IMR-90 (cell line): ENCODE measurements around the gene TGFB3. TPM values are rescaled to one million over a fixed set of nuclear protein-coding genes. Genes with fewer than 3 reads are reported as not detected.

Experiments
- ATAC-seq: fragments of 200-7000 bp; cut with Tn5 transposase; 2 replicates; pipeline ENCODE4 v1.9.1; 2020; ENCODE audit warnings: low read depth, mild to moderate bottlenecking, moderate library complexity
- BruUV-seq: library from RNA; stranded (reverse); fragments of 400-500 nt; replicated peaks from 2 replicates; lab custom pipeline; 2021; lab: Mats Ljungman, UMichigan
- CTCF ChIA-PET: fragments of 300-600 bp; formaldehyde crosslinking; extraction: SDS; loops from one replicate; lab custom pipeline; 2021; ENCODE audit warnings: antibody characterized with exemption; lab: Yijun Ruan, JAX
- POLR2A ChIA-PET: fragments of 300-600 bp; sonication (Branson Sonifier 250); formaldehyde crosslinking; loops from one replicate; lab custom pipeline; 2022; ENCODE audit warnings: antibody characterized with exemption; ENCODE audit not compliant: unreplicated experiment; lab: Charles Lee
- DNase-seq: peaks from one replicate; pipeline ENCODE4 v3.0.0; 2013
- H2AFZ ChIP-seq: replicated peaks from 2 replicates; pipeline ENCODE3; 2013; ENCODE audit warnings: low read length, mild to moderate bottlenecking; ENCODE audit not compliant: poor library complexity
- H2AK5ac ChIP-seq: 2 replicates; pipeline ENCODE4 v1.6.1; 2013; ENCODE audit warnings: low read depth, low read length, inconsistent platforms
- H2AK9ac ChIP-seq: replicated peaks from 2 replicates; pipeline ENCODE3; 2013; ENCODE audit warnings: mild to moderate bottlenecking, low read depth, low read length, moderate library complexity; ENCODE audit not compliant: poor library complexity
- H2BK120ac ChIP-seq: 2 replicates; pipeline ENCODE4 v1.6.1; 2013; ENCODE audit warnings: low read depth, low read length, inconsistent platforms
- H2BK15ac ChIP-seq: 3 replicates; pipeline ENCODE4 v1.6.1; 2013; ENCODE audit warnings: low read depth, low read length, inconsistent platforms
- H2BK20ac ChIP-seq: 2 replicates; pipeline ENCODE4 v1.6.1; 2013; ENCODE audit warnings: low read depth, mild to moderate bottlenecking, inconsistent platforms, low read length, moderate library complexity
- H2BK5ac ChIP-seq: 2 replicates; pipeline ENCODE4 v1.6.1; 2013; ENCODE audit warnings: mild to moderate bottlenecking, low read depth, low read length, inconsistent platforms; ENCODE audit not compliant: poor library complexity, severe bottlenecking
- H3K14ac ChIP-seq: replicated peaks from 2 replicates; pipeline ENCODE4 v1.6.1; 2013; ENCODE audit warnings: low read depth, low read length, inconsistent platforms
- H3K18ac ChIP-seq: 2 replicates; pipeline ENCODE4 v1.6.1; 2013; ENCODE audit warnings: low read depth, low read length, control low read depth
- H3K23ac ChIP-seq: 2 replicates; pipeline ENCODE4 v1.6.1; 2013; ENCODE audit warnings: low read depth, low read length, inconsistent platforms
- H3K27ac ChIP-seq: 2 replicates; pipeline ENCODE4 v1.5.1; 2013; ENCODE audit warnings: mild to moderate bottlenecking, control low read depth, low read length; ENCODE audit not compliant: insufficient read depth
- H3K27me3 ChIP-seq: 2 replicates; pipeline ENCODE4 v1.6.1; 2013; ENCODE audit warnings: low read length; ENCODE audit not compliant: control insufficient read depth, insufficient read depth
- H3K36me3 ChIP-seq: 2 replicates; pipeline ENCODE4 v1.6.1; 2013; ENCODE audit warnings: low read length, mixed read lengths; ENCODE audit not compliant: control insufficient read depth, insufficient read depth
- H3K4ac ChIP-seq: 2 replicates; pipeline ENCODE4 v1.6.1; 2013; ENCODE audit warnings: low read depth, low read length, inconsistent platforms
- H3K4me1 ChIP-seq: 2 replicates; pipeline ENCODE4 v1.6.1; 2013; ENCODE audit warnings: low read length, mixed read lengths; ENCODE audit not compliant: control insufficient read depth, insufficient read depth
- H3K4me2 ChIP-seq: 2 replicates; pipeline ENCODE4 v1.6.1; 2013; ENCODE audit warnings: low read depth, mild to moderate bottlenecking, control low read depth, low read length, moderate library complexity
- H3K4me3 ChIP-seq: 2 replicates; pipeline ENCODE4 v1.5.1; 2013; ENCODE audit warnings: low read depth, mild to moderate bottlenecking, control low read depth, low read length, moderate library complexity; ENCODE audit not compliant: insufficient read depth
- H3K56ac ChIP-seq: 2 replicates; pipeline ENCODE4 v1.6.1; 2013; ENCODE audit warnings: low read length, inconsistent platforms; ENCODE audit not compliant: insufficient read depth; ENCODE audit errors: extremely low read depth
- H3K79me1 ChIP-seq, 2 experiments: 2 replicates each; pipeline ENCODE4 v1.6.1; 2013; ENCODE audit warnings: low read length in 2 of 2, inconsistent platforms in 1 of 2, low read depth in 1 of 2
- H3K9ac ChIP-seq: 2 replicates; pipeline ENCODE4 v1.6.1; 2013; ENCODE audit warnings: low read depth, low read length, control low read depth
- H3K9me1 ChIP-seq: 2 replicates; pipeline ENCODE4 v1.6.1; 2013; ENCODE audit warnings: low read length, inconsistent platforms; ENCODE audit not compliant: insufficient read depth
- H3K9me3 ChIP-seq: 2 replicates; pipeline ENCODE4 v1.6.1; 2013; ENCODE audit warnings: low read length; ENCODE audit not compliant: control insufficient read depth, insufficient read depth
- H4K20me1 ChIP-seq: 2 replicates; pipeline ENCODE4 v1.6.1; 2013; ENCODE audit warnings: low read length, inconsistent platforms; ENCODE audit not compliant: insufficient read depth
- H4K5ac ChIP-seq: 2 replicates; pipeline ENCODE4 v1.6.1; 2013; ENCODE audit warnings: mild to moderate bottlenecking, low read depth, low read length, control low read depth
- H4K8ac ChIP-seq, 2 experiments: 2 replicates each; pipeline ENCODE4 v1.6.1; 2013; ENCODE audit warnings: low read depth in 2 of 2, low read length in 2 of 2, control low read depth in 1 of 2, inconsistent platforms in 1 of 2
- H4K91ac ChIP-seq: 2 replicates; pipeline ENCODE4 v1.6.1; 2013; ENCODE audit warnings: low read depth, low read length, inconsistent platforms; ENCODE audit not compliant: insufficient read depth
- MXI1 ChIP-seq: IDR thresholded peaks from 2 replicates; pipeline ENCODE4 v1.6.1; 2012; ENCODE audit warnings: low read depth, mild to moderate bottlenecking, low read length, moderate library complexity, borderline replicate concordance
- WGBS, 2 experiments: methylation state at CpG; one replicate each; pipeline versions ENCODE4 v1.1.5 to v1.1.7; 2013; ENCODE audit warnings: missing lambda C conversion rate in 2 of 2; ENCODE audit not compliant: insufficient read length in 1 of 2; ENCODE audit errors: extremely low coverage in 2 of 2; 5-methylcytosine and 5-hydroxymethylcytosine counted together
- dilution Hi-C: fragments of 300-500 bp; cut with HindIII; formaldehyde crosslinking; loops from one replicate; pipeline ENCODE4 v1.14.3; 2018; ENCODE audit warnings: low sequenced_read_pairs; ENCODE audit not compliant: unreplicated experiment
- in situ Hi-C: fragments of 300-500 bp; cut with MboI; formaldehyde crosslinking; loops from 3 replicates; pipeline ENCODE4 v1.14.3; 2019; ENCODE audit warnings: low sequenced_read_pairs, inconsistent platforms, mixed read lengths
- intact Hi-C: fragments of 100-400 bp; cut with micrococcal nuclease; formaldehyde crosslinking; loops from 2 replicates; pipeline ENCODE4 v1.10.0; 2022
- polyA plus RNA-seq, 3 experiments: library from polyadenylated mRNA; depleted of rRNA; stranded (reverse); fragments of >200 nt; gene quantifications; 2 replicates each; pipeline ENCODE4 v1.2.3, GENCODE V29; 2012; ENCODE audit warnings: low replicate concordance in 1 of 3
- total RNA-seq: library from RNA; depleted of rRNA; stranded (reverse); fragments of >200 nt; gene quantifications from 2 replicates; pipeline ENCODE4 v1.2.3, GENCODE V29; 2012

Gene TGFB3
- total and polyA plus RNA-seq, 2 of the 4 experiments (the other 2 are of a cell fraction): 2.2 to 4.3 TPM

- H3K9me1 ChIP-seq: no peaks in the 10 kb centered on the region; the same call in 1 of the 2 replicates
- H2BK120ac ChIP-seq: no peak overlapping the region
- no peak overlapping the region for H4K8ac ChIP-seq
- POLR2A ChIA-PET: no interaction called here
- no peak overlapping the region for H3K14ac ChIP-seq
- H2AK5ac ChIP-seq: no peak overlapping the region
- H2AFZ ChIP-seq: no peak overlapping the region
- no peak overlapping the region for H2BK5ac ChIP-seq
- DNase-seq: no peak
- H3K56ac ChIP-seq: no peak overlapping the region
- no peak overlapping the region for H2AK9ac ChIP-seq
- H3K4me2 ChIP-seq: no peak overlapping the region
- no peak overlapping the region for H3K18ac ChIP-seq
- no peak overlapping the region for H3K23ac ChIP-seq
- H3K4ac ChIP-seq: no peak overlapping the region
- no peaks in the 10 kb centered on the region for H3K27me3 ChIP-seq
- no peak overlapping the region for H3K27ac ChIP-seq
- H2BK20ac ChIP-seq: no peak overlapping the region
- CTCF ChIA-PET: no interaction called here
- no peaks in the 10 kb centered on the region for H4K20me1 ChIP-seq
- H3K9me3 ChIP-seq: no peaks in the 10 kb centered on the region
- no peak overlapping the region for H4K91ac ChIP-seq
- peaks cover 2% of the 10 kb centered on the region for H3K36me3 ChIP-seq
- in situ Hi-C loops (no loop called here), dilution Hi-C loops (no loop called here), intact Hi-C loops (no loop called here)
- no peak overlapping the region for H3K4me3 ChIP-seq
- no peak for TF ChIP-seq MXI1
- no TSS peak for BruUV-seq
- ATAC-seq: no peak
- H4K5ac ChIP-seq: no peak overlapping the region
- H3K4me1 ChIP-seq: no peaks in the 10 kb centered on the region
- WGBS, 2 experiments: no CpG with 5 or more reads among the region's 3 CpGs
- H3K79me1 ChIP-seq: no peaks in the 10 kb centered on the region
- no peak overlapping the region for H2BK15ac ChIP-seq
- H3K9ac ChIP-seq: no peak overlapping the region
These were observed 20.1 kb downstream of the TGFB3 start for GRCh38 chr14:75961662-75962061.
